Pancreas (tissue), 10 donors: ENCODE data around the gene CCDC78. TPM values are rescaled to one million over a fixed set of nuclear protein-coding genes. Genes with fewer than 3 reads are reported as not detected.
"Not testable (repeated sequence)": the region's sequence is repeated elsewhere in the genome, so short reads cannot be mapped to it uniquely, and the experiment has no call there.

Experiments used
- ATAC-seq, 4 donors: fragments of 200-7000 bp; cut with Tn5 transposase; one replicate each; pipeline versions ENCODE4 v1.8.0 to v1.9.1; 2020; ENCODE audit warnings: mild to moderate bottlenecking in 4 of 4, moderate library complexity in 4 of 4
- DNase-seq, 6 donors: peaks; one replicate each; pipeline ENCODE4 v3.0.0-alpha.2; 2020
- FAIRE-seq: peaks from 2 replicates; lab custom pipeline; 2012; peaks lifted over from hg19 to GRCh38; lab: Jason Lieb, UNC
- H3K27ac ChIP-seq, 4 donors: fragments of 200-600 bp; sonication (generic); 1 replicate in 3 of 4; 2 replicates in 1 of 4; pipeline versions ENCODE4 v1.5.0 to v1.8.0; 2020
- H3K27me3 ChIP-seq, 4 donors: fragments of 200-600 bp; one replicate each; pipeline ENCODE4 v1.8.0; 2021
- H3K36me3 ChIP-seq, 3 donors: fragments of 200-600 bp; sonication (generic) in 1 of 3; one replicate each; pipeline versions ENCODE4 v1.5.0 to v1.8.0; 2020 to 2021
- H3K4me1 ChIP-seq, 3 donors: fragments of 200-600 bp; one replicate each; pipeline ENCODE4 v1.8.0; 2021
- H3K4me3 ChIP-seq, 4 donors: fragments of 200-600 bp; sonication (generic) in 2 of 4; one replicate each; pipeline versions ENCODE4 v1.5.0 to v1.8.0; 2020 to 2021
- H3K9me3 ChIP-seq, 4 donors: fragments of 200-600 bp; one replicate each; pipeline ENCODE4 v1.8.0; 2021
- WGBS, 2 donors: extraction: QIAGEN DNeasy Blood & Tissue Kit; methylation state at CpG; one replicate each; pipeline ENCODE4 v1.1.7; 2013; 5-methylcytosine and 5-hydroxymethylcytosine counted together
- intact Hi-C, 3 donors: fragments of 100-400 bp; cut with DNase I; formaldehyde crosslinking; loops; one replicate each; pipeline versions ENCODE4 v1.11.1 to v1.14.2; 2022
- polyA plus RNA-seq, 2 donors: library from polyadenylated mRNA; stranded (reverse); fragments of 200-250 nt; gene quantifications; one replicate each; pipeline ENCODE4 v1.2.3, GENCODE V29; 2013
- total RNA-seq, 6 donors: library from RNA; stranded (reverse); fragmentation: NEBNext Ultra II Directional in 4 of 6; extraction: Animal tissue kit (Norgen Biotek cat#: 25700) in 4 of 6; gene quantifications; one replicate each; pipeline versions ENCODE4 v1.2.1 to v1.2.4, GENCODE V29; 2021 to 2023
- TF ChIP-seq, protein P1 (sequence below), 4 donors: fragments of 200-600 bp; sonication (generic) in 3 of 4; IDR thresholded peaks; one replicate each; pipeline versions ENCODE4 v1.5.0 to v1.8.0; 2021; ENCODE audit warnings: antibody characterized with exemption in 4 of 4
- donor health status: healthy with polysubstance abuse.
- donor health status: DM: no; HTN: no; CAD: no; lungs with moderate emphysema.
- donor health status: DM: no; HTN: no; CAD: no.
- donor health status: control.
- donor health status: control.
- donor health status: Bipolar disorder and iron deficiency.
- donor health status: DM: yes; HTN: yes; CAD: no.
- donor health status: DM: no; HTN: no; CAD: no.
- donor health status: DM: no; HTN: no; CAD: no.
- donor health status: DM: yes; HTN: yes; CAD: no.

Gene CCDC78
- total and polyA plus RNA-seq, 8 donors = 0.16 to 7.7 (median 0.46) TPM

DNA sequence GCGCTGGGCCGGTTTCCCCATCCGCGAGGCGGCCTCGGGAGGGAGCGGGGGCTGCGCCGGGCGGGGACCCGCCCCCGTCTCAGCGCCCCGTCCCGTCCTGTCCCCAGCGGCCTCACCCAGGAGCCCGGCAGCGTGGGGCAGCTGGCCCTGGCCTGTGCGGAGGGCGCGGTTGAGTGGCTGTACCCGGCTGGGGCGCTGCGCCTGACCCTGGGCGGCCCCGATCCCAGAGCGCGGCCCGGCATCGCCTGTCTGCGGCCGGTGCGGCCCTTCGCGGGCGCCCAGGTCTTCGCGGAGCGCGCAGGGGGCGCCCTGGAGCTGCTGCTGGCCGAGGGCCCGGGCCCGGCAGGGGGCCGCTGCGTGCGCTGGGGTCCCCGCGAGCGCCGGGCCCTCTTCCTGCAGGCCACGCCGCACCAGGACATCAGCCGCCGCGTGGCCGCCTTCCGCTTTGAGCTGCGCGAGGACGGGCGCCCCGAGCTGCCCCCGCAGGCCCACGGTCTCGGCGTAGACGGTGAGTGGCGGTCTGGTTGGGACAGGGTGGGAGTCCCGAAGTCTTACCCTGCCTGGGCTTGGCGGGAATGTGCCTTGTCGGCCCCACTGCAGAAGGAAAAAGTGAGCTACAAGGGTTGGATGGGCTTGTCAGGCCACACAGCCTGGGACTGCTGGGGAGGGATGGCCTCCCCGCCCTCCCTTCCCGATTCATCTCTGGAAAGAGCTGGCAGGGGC, 10.6 kb downstream of the CCDC78 start:
- H3K9me3 ChIP-seq = no peaks in the 10 kb centered on the region

DNA sequence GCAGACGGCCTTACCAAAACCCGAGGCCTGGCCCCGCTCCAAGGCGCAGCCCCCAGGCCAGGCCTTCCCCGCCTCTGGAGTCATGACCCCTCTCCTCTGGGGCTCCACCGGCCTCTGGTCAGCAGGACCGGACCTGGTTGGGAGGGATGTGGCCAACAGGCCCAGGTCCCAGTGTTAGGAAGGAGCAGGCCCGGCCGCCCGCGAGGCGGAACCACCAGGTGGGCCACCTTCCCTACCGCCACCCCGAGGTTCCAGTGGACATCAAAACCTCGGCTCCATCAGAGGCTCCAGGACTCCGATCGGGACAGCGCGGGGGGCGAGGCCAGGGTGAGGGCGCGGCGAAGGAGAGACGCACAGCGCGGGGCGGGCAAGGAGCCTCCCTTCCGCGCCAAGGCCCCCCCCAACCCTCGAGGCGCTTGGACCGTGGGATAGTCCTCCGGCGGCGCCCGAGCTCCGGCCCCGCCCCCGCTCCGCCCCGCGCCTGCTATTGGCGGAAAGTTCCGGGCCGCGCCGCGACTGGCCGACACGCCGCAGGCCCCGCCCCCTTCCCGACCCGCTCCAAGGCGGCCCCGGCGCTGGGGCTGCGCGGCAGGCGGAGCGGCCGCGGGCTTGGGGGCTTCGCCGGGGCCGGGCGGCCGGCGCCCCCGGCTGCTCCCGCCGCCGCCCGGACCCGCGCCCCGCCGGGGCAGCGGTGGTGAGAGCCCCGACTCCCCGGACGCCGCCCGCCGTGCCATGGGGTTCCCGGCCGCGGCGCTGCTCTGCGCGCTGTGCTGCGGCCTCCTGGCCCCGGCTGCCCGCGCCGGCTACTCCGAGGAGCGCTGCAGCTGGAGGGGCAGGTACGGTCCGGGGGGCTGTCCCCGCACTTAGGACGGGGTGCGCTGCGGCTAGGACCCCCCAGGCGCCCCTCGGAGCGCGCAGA, 11.4 kb downstream of the CCDC78 start, which contains the start of gene METRN:
METRN (plus strand) TSS at position 561 of the 919 bp plus-strand sequence; CDS start at position 733, 172 bp downstream.
- intact Hi-C loops = loop anchor here in 2 of 3 donors (2.0 to 10.0 kb wide), 3 partner anchors 72 to 342 kb away; no protein-coding TSS in a partner anchor
- TF ChIP-seq, protein P1, sequence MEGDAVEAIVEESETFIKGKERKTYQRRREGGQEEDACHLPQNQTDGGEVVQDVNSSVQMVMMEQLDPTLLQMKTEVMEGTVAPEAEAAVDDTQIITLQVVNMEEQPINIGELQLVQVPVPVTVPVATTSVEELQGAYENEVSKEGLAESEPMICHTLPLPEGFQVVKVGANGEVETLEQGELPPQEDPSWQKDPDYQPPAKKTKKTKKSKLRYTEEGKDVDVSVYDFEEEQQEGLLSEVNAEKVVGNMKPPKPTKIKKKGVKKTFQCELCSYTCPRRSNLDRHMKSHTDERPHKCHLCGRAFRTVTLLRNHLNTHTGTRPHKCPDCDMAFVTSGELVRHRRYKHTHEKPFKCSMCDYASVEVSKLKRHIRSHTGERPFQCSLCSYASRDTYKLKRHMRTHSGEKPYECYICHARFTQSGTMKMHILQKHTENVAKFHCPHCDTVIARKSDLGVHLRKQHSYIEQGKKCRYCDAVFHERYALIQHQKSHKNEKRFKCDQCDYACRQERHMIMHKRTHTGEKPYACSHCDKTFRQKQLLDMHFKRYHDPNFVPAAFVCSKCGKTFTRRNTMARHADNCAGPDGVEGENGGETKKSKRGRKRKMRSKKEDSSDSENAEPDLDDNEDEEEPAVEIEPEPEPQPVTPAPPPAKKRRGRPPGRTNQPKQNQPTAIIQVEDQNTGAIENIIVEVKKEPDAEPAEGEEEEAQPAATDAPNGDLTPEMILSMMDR (IDR thresholded peaks at IDR 0.05) = no peak
- ATAC-seq = peak; percentile 78 to 91 (median 86)
- Histone ChIP-seq H3K9me3 (no peaks in the 10 kb centered on the region), H3K27ac (peak within 1 kb of the TSS; percentile 36 to 60 (median 50)), H3K4me1 (peaks cover 3 to 17% (median 14%) of the 10 kb centered on the region in 3 donors), H3K4me3 (peak within 1 kb of the TSS; percentile 56 to 89 (median 68)), H3K36me3 (no peaks in the 10 kb centered on the region), H3K27me3 (peaks cover 0 to 10% (median 0%) of the 10 kb centered on the region in 4 donors)
- 5 to 10% methylated on average over 41 to 108 of the region's 108 CpGs for whole genome bisulfite sequencing, 2 donors
- FAIRE-seq = no peak
- DNase-seq = peak; percentile 87 to 98 (median 94)

More for the DNA sequence above, 10.6 kb downstream of the CCDC78 start:
- H3K36me3 ChIP-seq = no peaks in the 10 kb centered on the region
- peaks cover 0 to 9% (median 0%) of the 10 kb centered on the region in 4 donors for H3K27me3 ChIP-seq
- H3K4me3 ChIP-seq = peak overlapping the region; percentile 56 to 89 (median 68)
- H3K27ac ChIP-seq = peak overlapping the region; percentile 36 to 60 (median 50)
- 3% methylated on average over 48 to 74 of the region's 74 CpGs for WGBS, 2 donors
- FAIRE-seq = no peak
- intact Hi-C loops = loop anchor here in 2 of 3 donors (2.0 to 10.0 kb wide), 2 partner anchors 71 to 339 kb away; no protein-coding TSS in a partner anchor
- DNase-seq = peak in 1 of 6 donors; percentile 78
- H3K4me1 ChIP-seq = peaks cover 6 to 23% (median 18%) of the 10 kb centered on the region in 3 donors
- TF ChIP-seq, protein P1 (IDR thresholded peaks at IDR 0.05) = no peak
- peak in 3 of 4 donors; percentile 2 to 10 (median 3) for ATAC-seq

DNA sequence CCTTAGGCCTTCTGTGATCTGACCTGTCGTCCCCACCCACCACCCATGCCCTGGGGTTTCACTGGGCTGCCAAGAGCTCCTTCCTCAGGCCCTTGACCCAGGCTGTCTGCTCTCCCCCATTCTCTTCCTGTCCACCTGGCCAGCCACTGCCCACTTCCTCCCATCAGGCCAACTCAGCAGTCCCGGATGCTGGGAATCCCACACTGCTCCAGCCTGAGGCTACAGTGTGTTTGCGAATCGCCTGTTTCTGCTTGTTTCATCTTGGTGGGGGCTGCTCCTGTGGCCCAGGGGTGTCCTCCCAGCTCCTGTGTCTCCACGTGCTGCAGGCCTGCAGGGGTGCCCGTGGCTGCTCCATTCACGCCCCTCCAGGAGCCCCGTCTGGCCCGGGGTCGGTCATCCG, 12.2 kb downstream of the CCDC78 start:
- no peak for FAIRE-seq
- 73 to 81% methylated on average over 11 of the region's 11 CpGs for WGBS, 2 donors
- no peak for ATAC-seq
- Histone ChIP-seq H3K4me1 (peaks cover 0 to 13% (median 10%) of the 10 kb centered on the region in 3 donors), H3K4me3 (peak overlapping the region in 1 of 4 donors; percentile 38), H3K27me3 (peaks cover 0 to 10% (median 0%) of the 10 kb centered on the region in 4 donors), H3K36me3 (no peaks in the 10 kb centered on the region), H3K27ac (no peak overlapping the region), H3K9me3 (no peaks in the 10 kb centered on the region)
- intact Hi-C loops = loop anchor here in 2 of 3 donors (2.0 to 10.0 kb wide), 3 partner anchors 73 to 343 kb away; no protein-coding TSS in a partner anchor
- no peak for DNase-seq
- TF ChIP-seq, protein P1 (IDR thresholded peaks at IDR 0.05) = no peak

DNA sequence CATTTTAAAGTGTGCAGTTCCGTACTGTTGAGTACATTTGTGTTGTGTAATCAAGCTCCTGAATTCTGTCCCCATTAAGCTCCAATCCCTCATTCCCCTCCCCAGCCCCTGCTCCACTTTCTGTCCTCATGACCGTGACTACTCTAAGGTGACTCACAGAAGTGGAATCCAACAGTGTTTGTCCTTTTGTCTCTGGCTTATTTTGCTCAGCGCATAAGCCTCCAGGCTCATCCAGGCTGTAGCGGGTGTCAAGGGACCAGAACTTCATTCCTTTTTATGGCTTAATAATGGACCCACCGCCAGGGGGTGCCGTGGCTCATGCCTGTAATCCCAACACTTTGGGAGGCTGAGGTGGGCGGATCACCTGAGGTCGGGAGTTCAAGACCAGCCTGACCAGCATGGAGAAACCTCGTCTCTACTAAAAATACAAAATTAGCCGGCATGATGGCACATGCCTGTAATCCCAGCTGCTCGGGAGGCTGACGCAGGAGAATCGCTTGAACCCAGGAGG, 13.4 kb downstream of the CCDC78 start:
- not testable (repeated sequence) for H3K9me3 ChIP-seq, FAIRE-seq, H3K27ac ChIP-seq, ATAC-seq, H3K4me3 ChIP-seq, H3K36me3 ChIP-seq
- intact Hi-C loops = loop anchor here in 2 of 3 donors (5.0 to 10.0 kb wide), 2 partner anchors 342 to 345 kb away; no protein-coding TSS in a partner anchor
- 45 to 46% methylated on average over 13 of the region's 13 CpGs for WGBS, 2 donors
- Histone ChIP-seq H3K27me3 (peaks cover 0 to 16% (median 0%) of the 10 kb centered on the region in 4 donors), H3K4me1 (peaks cover 0 to 13% (median 10%) of the 10 kb centered on the region in 3 donors)
- TF ChIP-seq, protein P1 (IDR thresholded peaks at IDR 0.05) = peak in 1 of 4 donors; percentile 8
- peak in 1 of 6 donors; percentile 40 for DNase-seq
